Chondrocyte (in vitro differentiated cells): ENCODE data around the gene CACNB4. TPM values are rescaled to one million over a fixed set of nuclear protein-coding genes. Genes with fewer than 3 reads are reported as not detected.

Experiments used
- DNase-seq: peaks from one replicate; pipeline ENCODE4 v3.0.0; 2021; ENCODE audit warnings: mixed read lengths, low spot score
- H3K27ac Mint-ChIP-seq: one replicate; pipeline ENCODE4 v1.8.0; 2021; ENCODE audit warnings: mild to moderate bottlenecking, moderate library complexity, mixed read lengths; ENCODE audit not compliant: unreplicated experiment
- H3K27me3 Mint-ChIP-seq: 2 replicates; pipeline ENCODE4 v1.8.0; 2021; ENCODE audit warnings: low read depth, mixed read lengths
- H3K36me3 Mint-ChIP-seq: 2 replicates; pipeline ENCODE4 v1.8.0; 2021; ENCODE audit warnings: low read depth, mixed read lengths
- H3K4me1 Mint-ChIP-seq: 2 replicates; pipeline ENCODE4 v1.8.0; 2021; ENCODE audit warnings: low read depth, mild to moderate bottlenecking, mixed read lengths
- H3K4me3 Mint-ChIP-seq: one replicate; pipeline ENCODE4 v1.8.0; 2021; ENCODE audit warnings: mild to moderate bottlenecking, moderate library complexity, mixed read lengths; ENCODE audit not compliant: unreplicated experiment
- H3K9me3 Mint-ChIP-seq: 2 replicates; pipeline ENCODE4 v1.8.0; 2021; ENCODE audit warnings: low read depth, mixed read lengths
- total RNA-seq: library from RNA; stranded (reverse); gene quantifications from 3 replicates; pipeline ENCODE4 v1.2.1, GENCODE V29; 2021
- TF ChIP-seq, protein P1 (sequence below): fragments of 200-600 bp; sonication (generic); IDR thresholded peaks from 2 replicates; pipeline ENCODE4 v1.5.0; 2021; ENCODE audit warnings: antibody characterized with exemption, mild to moderate bottlenecking, moderate library complexity

CACNB4 gene
- total RNA-seq, 1 donor from 2014 or later: 2.1 TPM

DNA sequence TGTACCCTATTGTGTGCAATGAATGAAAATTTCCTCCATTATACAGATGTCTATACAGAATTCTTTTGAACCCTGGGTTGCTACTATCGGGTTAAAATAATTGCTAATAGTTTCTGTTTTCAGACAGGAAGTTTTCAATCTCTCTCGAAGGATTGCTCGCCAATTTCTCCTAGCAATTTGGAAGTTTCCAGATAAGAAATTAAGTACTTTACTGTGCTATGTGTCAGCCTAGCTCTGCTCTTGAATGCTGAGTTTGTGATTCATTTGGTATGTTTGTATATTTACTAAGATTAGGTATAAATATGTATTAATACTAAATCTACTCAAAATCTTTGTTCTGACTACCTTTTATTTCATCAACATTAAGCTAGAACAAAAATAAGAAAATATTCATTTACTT is 196.0 kb downstream of the CACNB4 start:
- DNase-seq: no peak
- TF ChIP-seq, protein P1, sequence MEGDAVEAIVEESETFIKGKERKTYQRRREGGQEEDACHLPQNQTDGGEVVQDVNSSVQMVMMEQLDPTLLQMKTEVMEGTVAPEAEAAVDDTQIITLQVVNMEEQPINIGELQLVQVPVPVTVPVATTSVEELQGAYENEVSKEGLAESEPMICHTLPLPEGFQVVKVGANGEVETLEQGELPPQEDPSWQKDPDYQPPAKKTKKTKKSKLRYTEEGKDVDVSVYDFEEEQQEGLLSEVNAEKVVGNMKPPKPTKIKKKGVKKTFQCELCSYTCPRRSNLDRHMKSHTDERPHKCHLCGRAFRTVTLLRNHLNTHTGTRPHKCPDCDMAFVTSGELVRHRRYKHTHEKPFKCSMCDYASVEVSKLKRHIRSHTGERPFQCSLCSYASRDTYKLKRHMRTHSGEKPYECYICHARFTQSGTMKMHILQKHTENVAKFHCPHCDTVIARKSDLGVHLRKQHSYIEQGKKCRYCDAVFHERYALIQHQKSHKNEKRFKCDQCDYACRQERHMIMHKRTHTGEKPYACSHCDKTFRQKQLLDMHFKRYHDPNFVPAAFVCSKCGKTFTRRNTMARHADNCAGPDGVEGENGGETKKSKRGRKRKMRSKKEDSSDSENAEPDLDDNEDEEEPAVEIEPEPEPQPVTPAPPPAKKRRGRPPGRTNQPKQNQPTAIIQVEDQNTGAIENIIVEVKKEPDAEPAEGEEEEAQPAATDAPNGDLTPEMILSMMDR: no peak
- Mint-ChIP-seq H3K36me3 (no peaks in the 10 kb centered on the region), H3K4me1 (peaks cover 26% of the 10 kb centered on the region), H3K27me3 (no peaks in the 10 kb centered on the region), H3K27ac (no peak overlapping the region), H3K9me3 (no peaks in the 10 kb centered on the region), H3K4me3 (no peak overlapping the region)

DNA sequence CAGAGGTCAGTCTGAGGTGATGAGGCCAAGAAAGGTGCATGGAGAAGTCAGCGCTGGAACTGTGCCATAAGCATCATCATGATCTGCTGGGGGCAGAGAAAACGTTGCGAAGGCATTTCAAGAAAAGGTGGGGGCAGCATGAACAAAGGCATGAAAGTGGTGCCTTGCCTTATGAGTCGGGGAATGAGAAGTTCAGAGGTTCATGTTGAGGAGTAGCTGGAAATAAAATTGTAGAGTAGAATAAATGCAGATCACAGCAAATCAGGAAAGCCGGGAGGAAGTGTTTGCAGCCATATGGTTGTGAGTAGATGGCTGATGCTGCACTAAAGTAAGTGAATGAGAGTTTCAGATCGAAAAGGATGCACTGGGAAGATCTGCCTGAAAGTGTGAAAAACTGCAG is 198.5 kb downstream of the CACNB4 start:
- DNase-seq: no peak
- TF ChIP-seq, protein P1: no peak
- Mint-ChIP-seq H3K9me3 (no peaks in the 10 kb centered on the region), H3K4me3 (no peak overlapping the region), H3K27me3 (no peaks in the 10 kb centered on the region), H3K27ac (no peak overlapping the region), H3K4me1 (peaks cover 5% of the 10 kb centered on the region), H3K36me3 (no peaks in the 10 kb centered on the region)

DNA sequence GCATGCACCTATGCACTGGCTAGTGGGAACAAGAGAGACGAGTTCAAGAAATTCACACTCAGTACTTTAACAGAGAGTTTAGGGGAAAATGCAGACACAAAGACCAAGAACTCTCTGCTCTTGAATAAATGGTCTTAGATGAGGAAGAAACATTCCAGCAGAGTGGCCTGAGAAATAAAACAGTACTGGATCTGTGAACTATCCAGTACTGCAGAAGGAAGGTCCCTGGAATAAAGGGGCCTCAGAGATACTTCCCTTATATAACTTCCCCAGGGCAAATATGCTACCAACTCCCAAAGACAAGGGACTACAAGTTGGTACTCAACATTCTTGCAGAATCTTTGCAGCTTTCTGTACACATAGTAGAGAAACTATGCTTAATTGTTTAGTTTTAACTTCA is 199.7 kb downstream of the CACNB4 start:
- H3K27me3 Mint-ChIP-seq: no peaks in the 10 kb centered on the region
- TF ChIP-seq, protein P1: no peak
- peaks cover 9% of the 10 kb centered on the region for H3K9me3 Mint-ChIP-seq
- H3K27ac Mint-ChIP-seq: no peak overlapping the region
- no peak for DNase-seq
- no peak overlapping the region for H3K4me3 Mint-ChIP-seq
- peaks cover 4% of the 10 kb centered on the region for H3K36me3 Mint-ChIP-seq
- H3K4me1 Mint-ChIP-seq: no peaks in the 10 kb centered on the region

DNA sequence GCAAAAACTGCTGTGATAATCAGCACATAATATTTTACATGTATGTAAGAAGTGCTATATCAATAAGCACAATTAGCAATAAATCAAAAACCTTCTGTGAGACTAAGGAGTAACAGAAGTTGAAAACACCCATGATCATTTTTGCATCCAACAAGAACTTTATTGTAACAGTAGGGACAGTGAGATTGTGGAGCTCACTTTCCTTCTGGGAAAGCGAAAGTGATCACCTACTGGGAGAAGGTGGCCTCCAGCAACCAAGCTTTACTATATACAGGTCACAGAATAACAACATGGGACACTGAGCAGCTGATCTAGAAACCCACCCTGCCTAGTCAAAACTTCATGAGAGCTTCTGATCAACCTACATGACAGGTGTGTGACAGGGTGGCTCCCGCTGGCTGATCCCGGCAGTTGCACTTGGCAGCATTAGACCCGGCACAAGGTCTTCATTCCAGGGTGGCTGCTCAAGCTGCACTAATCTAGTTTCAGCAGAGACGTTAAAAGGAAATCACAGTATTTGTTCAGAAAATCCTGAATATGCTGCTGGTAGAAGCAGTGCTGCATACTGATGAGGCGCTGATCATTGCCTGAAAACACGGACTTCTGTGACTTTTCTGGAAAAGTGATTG is 207.2 kb downstream of the CACNB4 start:
- Mint-ChIP-seq H3K27me3 (no peaks in the 10 kb centered on the region), H3K9me3 (peaks cover 10% of the 10 kb centered on the region), H3K36me3 (peaks cover 4% of the 10 kb centered on the region), H3K4me3 (no peak overlapping the region), H3K4me1 (peaks cover 9% of the 10 kb centered on the region), H3K27ac (no peak overlapping the region)
- TF ChIP-seq, protein P1: no peak
- DNase-seq: no peak

DNA sequence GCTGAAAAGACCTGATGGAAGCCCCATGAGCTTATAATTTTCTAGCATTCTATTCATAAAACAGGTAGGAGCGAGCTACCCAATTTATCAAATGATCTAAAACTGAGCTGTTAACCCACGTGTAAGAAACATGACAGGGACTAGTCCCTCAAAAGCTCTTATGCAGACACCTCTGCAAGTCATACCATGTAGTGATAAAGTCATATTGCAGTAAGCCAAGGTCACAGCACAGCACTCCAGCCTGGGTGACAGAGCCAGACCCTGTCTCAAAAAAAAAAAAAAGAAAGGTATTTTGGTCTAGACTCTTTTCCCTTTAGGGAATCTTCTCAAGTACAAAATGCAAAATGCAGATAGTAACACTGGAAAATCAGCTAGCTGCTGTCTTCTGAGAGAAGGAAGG is 211.7 kb downstream of the CACNB4 start:
- no peak for DNase-seq
- Mint-ChIP-seq H3K4me3 (no peak overlapping the region), H3K27ac (no peak overlapping the region), H3K4me1 (peaks cover 11% of the 10 kb centered on the region), H3K27me3 (no peaks in the 10 kb centered on the region), H3K36me3 (no peaks in the 10 kb centered on the region), H3K9me3 (no peaks in the 10 kb centered on the region)
- TF ChIP-seq, protein P1: no peak
